ENCODE results near the gene PPP1R14D.
"Not testable (repeated sequence)": the region's sequence is repeated elsewhere in the genome, so short reads cannot be mapped to it uniquely, and the experiment has no call there.

Gene PPP1R14D, protein sequence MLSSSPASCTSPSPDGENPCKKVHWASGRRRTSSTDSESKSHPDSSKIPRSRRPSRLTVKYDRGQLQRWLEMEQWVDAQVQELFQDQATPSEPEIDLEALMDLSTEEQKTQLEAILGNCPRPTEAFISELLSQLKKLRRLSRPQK

DNA sequence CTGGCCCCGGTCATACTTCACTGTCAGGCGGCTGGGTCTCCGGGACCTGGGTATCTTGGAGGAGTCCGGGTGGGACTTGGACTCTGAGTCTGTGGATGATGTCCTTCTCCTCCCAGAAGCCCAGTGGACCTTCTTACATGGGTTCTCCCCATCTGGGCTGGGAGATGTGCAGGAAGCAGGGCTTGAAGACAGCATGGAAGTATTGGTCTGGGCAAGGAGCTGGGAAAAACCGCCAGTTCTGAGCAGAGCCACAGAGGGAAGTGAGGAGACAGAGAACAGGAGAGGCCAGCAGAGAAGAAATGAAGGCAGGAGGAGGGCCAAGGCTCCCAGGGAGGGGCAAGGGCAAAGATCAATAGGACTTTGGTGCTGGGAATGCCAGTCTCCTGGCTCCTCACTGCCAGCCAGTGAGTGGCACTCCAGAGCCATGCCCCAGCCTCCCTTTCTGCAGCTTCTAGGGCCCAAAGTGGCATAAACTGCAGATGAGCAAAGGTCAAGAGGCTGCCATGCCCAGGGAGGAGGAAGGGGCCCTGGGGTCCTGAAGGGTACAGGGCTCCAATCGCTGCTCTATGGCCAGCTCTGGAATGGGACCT is at the start of gene PPP1R14D:
Gene PPP1R14D, minus strand, starts transcription at position 262 of the 590 bp plus-strand sequence. Its CDS starts 67 bp downstream, at position 195.
- no peak for DNase-seq

DNA sequence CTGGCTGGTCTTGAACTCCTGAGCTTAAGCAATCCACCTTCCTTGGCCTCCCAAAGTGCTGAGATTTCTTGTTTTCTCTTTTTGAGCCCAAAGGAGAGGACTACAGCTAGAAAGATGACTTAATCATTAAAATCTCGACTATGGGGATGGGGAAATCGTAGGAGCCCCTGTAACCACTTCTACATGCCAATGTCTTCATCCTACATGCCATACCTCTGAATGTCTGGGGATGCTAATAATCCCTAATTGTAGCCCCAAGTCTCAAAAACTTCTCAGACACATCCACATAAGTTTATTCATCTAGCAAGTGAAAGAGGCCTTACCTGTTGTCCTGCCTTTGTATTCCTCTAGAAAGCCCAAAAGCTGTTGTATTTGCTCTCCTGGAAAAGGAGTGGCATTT is 49.2 kb upstream of the PPP1R14D start:
- no peak for DNase-seq

DNA sequence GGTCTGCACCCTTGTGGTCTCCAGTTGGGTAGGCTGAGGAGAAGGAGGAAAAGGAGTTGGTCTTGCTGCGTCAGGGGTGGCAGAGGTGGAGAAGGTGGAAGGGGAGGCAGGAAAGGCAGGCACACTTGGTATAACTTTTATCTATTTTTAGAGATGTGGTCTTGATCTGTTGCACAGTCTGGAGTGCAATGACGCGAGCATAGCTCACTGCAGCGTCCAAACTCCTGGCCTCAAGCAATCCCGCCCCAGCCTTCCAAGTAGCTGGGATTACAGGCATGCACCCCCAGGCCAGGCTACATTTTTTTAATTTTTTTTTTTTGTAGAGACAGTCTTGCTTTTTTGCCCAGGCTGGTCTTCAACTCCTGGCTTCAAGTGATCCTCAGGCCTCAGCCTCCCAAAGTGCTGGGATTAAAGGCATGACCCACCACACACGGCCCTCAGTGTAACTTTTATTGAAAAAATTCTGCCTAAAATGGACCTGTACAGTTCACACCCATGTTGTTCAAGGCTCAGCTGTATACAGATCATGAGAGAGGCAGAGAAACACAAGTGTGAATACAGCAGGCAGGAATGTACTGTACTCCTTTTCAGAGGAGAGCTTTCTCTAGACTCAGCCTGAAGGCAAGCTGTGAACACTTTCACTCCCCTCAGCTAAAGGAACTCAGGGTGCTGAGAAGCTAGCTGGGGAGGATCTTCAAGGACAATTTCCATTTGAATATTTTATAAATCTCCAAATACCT is 47.7 kb upstream of the PPP1R14D start:
- DNase-seq: no peak

DNA sequence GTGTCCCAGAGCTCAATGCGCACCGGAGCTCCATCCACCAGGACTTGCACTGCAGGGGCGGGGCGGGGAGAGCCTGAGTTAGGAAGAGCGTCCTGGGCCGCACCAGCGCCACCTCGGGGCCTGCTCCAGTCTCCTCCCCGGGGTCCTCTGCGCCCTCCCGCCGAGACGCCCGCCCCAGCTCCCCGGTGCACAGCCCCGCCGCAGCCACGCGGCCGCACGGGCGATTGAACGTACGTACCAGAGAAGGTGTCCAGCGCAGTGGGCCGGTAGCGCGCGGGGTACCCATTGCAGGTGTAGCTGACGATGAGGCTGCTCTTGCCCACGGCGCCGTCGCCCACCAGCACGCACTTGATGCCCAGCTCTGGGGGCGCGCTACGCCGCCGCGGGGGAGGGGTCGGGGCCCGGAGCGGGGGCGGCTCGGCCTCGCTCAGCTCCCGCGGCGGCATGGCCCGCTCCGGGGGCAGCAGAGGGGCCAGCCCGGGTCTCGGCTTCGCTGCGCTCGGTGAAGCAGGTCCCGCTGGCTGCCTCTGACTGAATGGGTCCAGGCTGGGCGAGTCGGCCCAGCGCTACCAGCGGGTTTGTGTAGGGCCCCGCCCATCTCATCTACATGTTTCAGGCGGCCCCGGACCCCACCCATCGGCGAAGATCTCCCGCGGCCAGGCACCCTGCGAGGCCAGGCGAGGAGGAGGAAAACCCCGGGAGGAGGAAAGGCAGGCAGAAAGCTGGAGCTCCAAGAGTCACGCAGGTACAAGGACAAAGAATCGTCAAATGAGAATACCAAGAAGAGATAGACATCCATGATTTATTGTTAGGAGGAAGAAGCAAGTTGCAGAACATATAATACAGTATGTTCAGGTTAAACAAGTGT is 45.4 kb upstream of the PPP1R14D start, which contains the start of gene RHOV:
Gene RHOV, minus strand, starts transcription at position 541 of the 868 bp plus-strand sequence. Its CDS starts 95 bp downstream, at position 446.
- peak; percentile 49 to 60 for DNase-seq

DNA sequence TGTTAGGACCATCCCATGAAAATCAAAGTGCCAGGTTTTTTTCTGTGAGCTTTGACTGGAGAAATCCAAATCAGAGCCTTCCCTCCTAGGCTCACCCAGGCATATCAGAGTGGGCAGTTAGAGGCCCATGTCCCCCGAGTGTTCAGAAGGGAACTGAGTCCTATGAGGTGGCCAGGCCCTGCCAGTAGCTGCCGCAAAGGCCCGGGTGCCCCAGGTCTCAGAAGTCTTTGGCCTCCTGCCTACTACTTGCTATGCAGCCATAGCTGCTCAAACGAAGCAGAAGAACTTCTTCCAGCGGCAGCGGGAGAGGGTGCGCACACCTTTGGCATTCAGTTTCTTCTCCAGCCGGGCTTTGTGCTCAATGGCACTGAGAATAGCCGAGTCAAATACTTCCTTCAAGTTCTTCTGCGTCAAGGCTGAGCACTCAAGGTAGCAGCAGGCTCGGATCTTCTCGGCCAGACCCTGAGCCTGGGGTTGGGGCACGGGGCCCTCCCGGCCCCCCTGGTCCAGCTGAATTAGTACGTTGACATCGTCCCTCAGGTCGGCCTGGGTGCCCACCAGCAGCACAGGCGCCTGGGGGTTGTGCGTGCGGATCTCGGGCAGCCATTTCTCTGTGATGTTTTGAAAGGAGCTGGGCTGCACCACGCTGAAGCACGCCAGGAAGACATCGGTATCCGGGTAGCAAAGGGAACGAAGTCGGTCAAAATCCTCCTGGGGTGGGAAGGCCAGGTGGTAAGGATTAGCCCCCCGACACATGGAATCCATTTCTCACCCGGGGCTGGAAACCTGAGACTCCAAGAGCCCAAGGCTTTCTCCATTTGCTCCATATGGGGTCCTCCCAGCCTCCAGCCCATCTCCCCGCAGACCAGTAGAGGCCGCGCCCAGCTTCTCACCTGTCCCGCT is 44.5 kb upstream of the PPP1R14D start:
- DNase-seq: no peak

DNA sequence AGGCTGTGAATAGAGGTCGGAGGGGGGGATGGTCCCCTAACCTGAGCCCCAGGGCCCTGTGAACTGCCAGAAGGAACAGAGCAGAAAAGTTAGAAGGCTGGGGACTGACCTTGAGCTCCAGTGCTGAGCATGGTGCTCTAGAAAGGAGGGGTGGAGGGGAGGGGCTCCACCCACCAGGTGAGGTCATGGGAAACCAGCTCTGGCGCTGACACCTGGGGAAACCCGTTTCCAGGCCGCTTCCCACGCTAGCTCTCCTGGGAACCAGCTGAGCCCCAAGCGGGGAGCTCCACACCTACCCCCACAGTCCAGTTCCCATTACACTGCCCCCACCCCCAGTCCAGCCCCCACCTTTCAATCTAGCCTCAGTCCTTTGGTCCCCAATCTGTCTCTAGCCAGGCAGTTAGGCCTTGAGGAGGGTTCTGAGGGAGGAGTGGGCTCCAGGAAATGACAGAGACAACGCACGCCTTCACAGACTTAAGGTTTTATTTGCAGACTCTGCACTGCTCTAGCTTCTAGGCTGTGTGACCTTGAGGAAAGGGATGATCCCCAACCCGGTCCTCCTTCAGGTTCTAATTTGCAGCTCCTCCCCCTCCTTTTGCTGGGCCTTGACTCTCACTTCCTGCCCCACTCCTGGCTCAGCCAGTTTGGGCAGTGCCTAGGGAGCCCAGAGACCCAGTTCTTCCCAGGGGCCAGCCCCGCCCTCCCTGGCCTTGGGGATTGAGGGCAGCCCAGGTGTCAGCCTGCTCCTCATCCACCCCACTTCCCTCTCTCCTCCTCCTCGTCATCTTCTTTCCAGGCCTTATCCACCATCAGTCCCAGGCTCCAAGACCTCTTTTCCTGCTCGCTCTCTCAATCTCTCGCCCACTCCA is 43.5 kb upstream of the PPP1R14D start:
- DNase-seq: no peak

DNA sequence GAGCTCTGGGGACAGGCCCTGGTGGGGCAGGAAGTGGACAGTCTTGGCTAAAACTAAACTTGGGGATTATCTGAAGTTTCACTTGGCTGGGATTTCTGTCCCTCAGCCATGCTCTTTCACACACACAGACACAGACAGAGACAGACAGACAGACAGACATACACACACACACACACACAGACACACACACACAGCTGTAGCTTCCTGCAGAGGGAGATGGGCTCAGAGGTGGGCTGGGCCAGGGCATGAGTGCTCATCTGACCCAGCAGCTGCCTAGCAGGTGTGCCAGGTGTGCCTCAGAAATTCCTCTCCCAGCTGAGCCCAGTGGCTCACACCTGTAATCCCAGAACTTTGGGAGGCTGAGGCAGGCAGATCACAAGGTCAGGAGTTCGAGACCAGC is 42.2 kb upstream of the PPP1R14D start:
- no peak for DNase-seq

DNA sequence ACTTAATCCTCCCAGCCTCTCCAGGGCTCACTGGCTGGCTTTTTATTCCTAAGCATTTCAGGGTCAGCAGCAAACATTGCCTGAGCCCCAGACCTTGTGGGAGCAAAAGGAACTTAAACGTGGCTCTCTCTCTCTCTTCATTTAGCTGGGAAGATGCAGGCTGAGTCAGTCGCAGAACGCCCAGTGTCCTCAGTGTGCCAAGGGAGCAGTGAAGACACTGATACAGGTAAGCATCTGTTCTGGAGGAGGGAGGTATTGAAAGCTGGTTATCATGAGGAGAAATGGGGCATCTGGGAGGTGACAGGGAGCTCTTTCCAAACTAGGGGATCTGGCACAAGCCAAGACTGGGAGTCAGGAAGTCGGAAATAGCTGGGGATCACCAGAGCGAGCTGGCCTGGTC is 41.2 kb upstream of the PPP1R14D start:
- no peak for DNase-seq

DNA sequence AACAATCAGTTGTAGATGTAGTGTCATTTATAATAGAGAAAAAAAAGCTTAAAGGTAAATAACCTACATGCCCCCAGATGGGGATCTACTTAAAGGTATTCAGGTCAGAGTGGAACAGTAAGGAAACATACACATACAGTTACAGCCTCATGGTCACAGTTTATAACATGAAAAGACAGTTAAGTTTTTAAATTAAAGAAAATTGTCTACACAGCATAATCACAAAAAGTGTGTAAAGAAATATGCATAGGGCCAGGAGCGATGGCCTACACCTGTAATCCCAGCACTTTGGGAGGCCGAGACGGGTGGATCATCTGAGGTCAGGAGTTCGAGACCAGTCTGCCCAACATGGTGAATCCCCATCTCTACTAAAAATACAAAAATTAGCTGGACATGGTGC is 38.7 kb upstream of the PPP1R14D start:
- DNase-seq: no peak

DNA sequence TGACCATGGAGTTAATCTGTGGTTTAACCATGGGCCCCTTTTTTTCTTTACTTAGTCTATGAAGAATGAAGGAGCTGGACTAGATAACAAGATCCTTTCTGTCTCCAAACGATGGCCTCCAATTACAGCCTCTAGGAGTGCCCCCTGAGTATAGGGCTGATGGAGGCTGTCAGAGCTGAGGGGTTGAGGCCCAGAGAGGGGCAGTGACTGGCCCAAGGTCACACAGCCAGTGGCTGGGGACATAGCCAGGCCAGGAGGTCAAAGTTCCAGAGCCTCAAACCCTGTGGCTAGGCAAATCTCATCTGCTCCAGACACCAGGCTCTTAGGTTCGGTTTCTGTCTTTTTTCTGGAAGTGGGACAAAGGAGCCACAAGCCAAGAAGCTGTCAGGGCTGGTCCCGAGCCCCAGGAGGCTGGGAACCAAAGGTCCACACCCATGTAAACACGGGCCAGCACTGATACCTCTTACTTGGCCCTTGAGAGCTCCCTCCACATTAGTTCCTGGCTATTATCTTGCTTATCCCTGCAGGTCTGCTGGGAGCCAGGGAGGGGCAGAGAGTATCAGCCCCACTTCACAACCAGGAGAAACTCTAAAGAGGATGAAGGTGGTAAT is 35.3 kb upstream of the PPP1R14D start:
- no peak for DNase-seq

DNA sequence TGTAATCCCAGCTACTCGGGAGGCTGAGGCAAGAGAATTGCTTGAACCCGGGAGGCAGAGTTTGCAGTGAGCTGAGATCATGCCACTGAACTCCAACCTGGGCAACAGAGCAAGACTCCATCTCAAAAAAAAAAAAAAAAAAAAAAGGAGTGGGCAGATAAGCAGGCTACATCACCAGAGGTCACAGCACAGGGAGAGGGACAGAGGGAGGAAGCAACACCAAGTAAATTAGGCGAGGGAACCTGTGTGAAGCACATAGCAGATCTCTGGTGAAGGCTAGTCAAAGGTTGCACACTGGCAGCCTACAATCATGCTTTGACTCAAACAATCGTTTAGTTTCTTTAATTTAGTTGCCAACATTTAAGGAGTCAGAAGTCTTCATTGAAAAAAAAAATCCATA is 32.6 kb upstream of the PPP1R14D start:
- not testable (repeated sequence) for DNase-seq

DNA sequence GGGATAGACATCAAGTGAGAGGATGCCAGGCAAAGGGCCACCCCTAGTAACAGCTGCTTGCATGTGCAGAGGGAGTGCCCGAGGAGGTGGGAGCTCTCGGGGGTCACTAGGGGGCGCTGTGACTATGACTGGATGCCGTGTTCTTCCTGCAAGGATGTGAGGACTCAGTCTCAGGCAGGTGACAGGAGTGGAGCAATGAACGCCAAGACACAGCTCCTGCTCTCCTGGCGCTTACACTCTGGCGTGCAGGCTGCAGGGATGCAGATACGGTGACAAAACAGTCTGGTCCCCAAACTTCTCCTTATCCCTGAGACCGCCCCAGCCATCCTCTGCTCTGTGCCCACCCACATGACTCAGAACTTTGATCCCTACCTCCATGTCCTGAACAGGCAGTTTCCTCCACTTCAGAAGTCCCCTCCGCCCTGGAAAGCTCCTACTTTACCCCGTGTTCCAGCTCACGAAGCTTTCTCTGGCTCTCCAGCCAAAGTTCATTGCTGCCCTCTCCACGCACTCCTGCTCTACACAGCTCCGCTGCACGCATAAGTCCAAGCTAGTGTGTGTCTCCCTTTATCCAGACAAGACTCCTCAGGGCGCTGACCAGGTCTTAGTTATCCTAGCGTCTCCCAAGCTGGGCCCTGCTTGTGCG is 30.8 kb upstream of the PPP1R14D start:
- peak; percentile 37 to 57 for DNase-seq

DNA sequence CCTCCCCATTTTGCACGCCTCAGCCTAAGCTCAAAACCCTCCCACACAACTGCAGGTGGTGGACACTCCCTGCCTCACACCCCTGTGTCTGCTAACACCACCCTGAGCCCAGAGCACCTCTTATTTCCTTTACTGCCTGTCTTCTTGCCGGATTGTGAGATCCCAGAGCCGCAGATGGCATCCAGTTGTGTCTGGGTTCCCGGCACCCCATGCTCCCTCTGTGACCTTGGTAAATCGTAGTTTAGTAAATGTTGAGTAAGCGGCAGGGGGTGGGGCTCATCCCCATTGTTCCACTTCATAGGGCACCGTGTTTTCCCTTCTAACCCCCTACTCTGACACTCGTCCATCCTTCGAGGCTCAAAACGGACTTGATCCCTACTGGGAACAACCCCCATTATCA is 30.2 kb upstream of the PPP1R14D start:
- no peak for DNase-seq

DNA sequence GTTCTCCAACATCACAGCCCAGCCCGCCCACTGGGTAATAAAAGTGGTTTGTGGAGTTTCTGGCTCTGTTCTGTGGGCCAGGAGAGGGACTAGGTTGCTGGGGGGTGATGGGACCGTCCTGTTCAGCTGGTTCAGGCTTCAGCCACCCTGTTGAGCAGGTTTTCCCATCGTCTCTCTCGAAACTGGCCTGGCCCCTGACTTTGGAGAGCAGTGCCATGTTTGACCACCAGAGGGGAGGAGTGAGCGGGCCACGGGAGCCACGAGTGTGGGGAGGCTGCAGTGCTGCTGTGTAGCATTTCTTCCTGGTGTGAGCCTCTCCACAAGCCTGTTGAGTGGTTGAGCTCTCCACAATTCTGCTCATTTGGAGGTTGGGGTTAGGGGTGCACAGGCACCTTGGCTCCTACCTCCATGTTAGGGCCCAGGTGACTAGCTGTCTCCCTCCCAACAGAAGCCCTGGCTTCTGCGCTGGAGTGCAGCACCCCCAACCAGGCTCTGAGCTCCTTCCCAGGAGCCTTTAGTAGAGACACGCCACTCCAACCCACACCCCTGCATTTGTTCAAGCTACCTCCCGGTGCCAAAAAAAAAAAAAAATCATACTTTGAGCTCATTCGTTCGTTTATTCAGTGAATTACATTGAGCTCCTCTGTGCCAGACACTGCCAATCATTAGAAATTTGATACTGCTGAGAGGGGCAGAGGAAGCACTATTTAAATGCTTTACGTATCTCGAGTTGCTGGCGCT is 29.3 kb upstream of the PPP1R14D start:
- DNase-seq: peak; percentile 27 to 32

DNA sequence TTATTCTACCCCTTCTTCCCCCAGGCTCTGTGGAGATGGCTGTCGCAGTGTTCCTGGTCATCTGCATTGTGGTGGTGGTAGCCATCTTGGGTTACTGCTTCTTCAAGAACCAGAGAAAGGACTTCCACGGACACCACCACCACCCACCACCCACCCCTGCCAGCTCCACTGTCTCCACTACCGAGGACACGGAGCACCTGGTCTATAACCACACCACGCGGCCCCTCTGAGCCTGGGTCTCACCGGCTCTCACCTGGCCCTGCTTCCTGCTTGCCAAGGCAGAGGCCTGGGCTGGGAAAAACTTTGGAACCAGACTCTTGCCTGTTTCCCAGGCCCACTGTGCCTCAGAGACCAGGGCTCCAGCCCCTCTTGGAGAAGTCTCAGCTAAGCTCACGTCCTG is 28.2 kb upstream of the PPP1R14D start:
- no peak for DNase-seq

DNA sequence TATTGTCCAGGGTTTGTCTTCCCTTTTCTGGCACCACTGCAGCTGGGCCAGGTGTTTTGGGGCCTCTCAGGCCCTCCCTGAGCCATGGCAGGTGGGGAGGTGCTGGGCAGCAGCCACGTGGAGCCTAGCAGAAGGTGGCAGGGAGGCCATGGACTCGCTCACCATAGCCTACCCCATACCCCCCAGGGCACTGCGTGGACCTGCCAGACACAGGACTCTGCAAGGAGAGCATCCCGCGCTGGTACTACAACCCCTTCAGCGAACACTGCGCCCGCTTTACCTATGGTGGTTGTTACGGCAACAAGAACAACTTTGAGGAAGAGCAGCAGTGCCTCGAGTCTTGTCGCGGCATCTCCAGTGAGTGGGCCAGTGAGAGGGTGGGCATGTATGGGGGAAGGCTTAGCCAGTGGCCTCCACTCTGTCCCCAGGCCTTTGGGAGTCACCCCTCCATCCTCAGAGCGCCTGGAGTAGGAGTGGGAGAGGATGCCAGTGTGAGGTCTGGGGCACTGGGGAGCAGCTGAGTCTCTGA is 27.3 kb upstream of the PPP1R14D start:
- DNase-seq: no peak

DNA sequence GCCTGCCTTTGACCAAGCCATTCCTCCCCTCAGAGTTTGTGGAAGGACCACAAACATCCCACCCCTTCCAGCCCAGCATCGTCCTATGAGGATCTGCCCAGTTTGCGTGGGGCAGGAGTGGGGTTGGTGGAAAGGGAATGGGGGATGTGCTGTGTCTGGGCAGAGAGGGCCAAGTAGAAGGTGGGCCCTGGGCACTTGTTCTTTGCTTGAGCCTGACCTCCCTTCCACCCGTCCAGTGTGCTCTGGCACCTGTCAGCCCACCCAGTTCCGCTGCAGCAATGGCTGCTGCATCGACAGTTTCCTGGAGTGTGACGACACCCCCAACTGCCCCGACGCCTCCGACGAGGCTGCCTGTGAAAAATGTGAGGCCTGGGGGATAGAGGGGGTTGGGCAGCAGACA is 25.7 kb upstream of the PPP1R14D start:
- no peak for DNase-seq

DNA sequence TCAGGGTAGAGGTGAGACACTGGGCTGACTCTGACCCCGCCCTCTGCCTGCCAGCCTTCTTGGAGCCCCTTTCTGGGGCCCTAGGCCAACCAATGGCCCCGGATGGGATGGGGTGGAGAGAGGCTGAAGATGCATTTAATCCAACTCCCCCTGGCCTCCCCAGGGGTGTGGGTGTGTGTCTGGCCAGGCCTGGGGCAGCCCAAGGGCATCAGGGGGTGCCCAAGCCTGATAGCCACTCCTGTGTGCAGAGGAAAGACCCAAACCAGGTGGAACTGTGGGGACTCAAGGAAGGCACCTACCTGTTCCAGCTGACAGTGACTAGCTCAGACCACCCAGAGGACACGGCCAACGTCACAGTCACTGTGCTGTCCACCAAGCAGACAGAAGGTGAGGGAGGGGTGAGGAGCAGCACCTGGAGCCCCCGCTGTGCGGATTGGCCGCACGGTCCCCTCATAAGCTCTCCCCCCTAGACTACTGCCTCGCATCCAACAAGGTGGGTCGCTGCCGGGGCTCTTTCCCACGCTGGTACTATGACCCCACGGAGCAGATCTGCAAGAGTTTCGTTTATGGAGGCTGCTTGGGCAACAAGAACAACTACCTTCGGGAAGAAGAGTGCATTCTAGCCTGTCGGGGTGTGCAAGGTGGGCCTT is 24.9 kb upstream of the PPP1R14D start:
- DNase-seq: no peak

DNA sequence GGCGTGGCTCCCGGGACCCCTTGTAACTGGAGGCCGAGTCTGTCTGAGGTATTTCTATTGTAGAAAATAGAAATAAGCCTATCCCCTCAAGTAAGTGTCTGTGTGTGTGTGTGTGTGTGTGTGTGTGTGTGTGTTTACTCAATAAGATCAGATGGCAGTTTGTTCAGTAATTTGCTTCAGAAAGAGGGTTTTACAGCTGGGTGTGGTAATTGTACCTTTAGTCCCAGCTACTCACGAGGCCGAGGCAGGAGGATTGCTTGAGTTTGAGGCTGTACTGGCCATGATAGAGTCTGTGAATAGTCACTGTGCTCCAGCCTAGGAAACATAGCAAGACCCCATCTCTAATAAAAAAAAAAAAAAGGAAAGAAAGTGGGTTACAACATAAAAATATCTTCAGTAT is 24.0 kb upstream of the PPP1R14D start:
- DNase-seq: no peak
